ENCODE data around the gene OR51V1. TPM values are rescaled to one million over a fixed set of nuclear protein-coding genes. Genes with fewer than 3 reads are reported as not detected.
"Not testable (repeated sequence)": the region's sequence is repeated elsewhere in the genome, so short reads cannot be mapped to it uniquely, and the experiment has no call there.

Gene OR51V1, protein sequence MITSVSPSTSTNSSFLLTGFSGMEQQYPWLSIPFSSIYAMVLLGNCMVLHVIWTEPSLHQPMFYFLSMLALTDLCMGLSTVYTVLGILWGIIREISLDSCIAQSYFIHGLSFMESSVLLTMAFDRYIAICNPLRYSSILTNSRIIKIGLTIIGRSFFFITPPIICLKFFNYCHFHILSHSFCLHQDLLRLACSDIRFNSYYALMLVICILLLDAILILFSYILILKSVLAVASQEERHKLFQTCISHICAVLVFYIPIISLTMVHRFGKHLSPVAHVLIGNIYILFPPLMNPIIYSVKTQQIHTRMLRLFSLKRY
- total RNA-seq (2014; rRNA removed) (not detected in 2 replicates), Bru-seq, nascent RNA (not detected), BruChase-seq, experiment 1, labeled RNA remaining after a 6-hour chase (not detected), BruChase-seq, experiment 2, labeled RNA remaining after a 2-hour chase (not detected)
- long read RNA-seq = 0 reads

- POLR2A ChIA-PET (ENCODE audit: unreplicated experiment) = no interaction called here
- H4K20me1 ChIP-seq (ENCODE audit: low read length) = no peaks in the 10 kb centered on the region
- TF ChIP-seq EZH2phosphoT487 (IDR thresholded peaks at IDR 0.05; ENCODE audit: borderline replicate concordance, low read length) = no peak
- no peak for TF ChIP-seq EZH2 (IDR thresholded peaks at IDR 0.05; ENCODE audit: low read length, unreplicated experiment)
- TF ChIP-seq, protein P1, sequence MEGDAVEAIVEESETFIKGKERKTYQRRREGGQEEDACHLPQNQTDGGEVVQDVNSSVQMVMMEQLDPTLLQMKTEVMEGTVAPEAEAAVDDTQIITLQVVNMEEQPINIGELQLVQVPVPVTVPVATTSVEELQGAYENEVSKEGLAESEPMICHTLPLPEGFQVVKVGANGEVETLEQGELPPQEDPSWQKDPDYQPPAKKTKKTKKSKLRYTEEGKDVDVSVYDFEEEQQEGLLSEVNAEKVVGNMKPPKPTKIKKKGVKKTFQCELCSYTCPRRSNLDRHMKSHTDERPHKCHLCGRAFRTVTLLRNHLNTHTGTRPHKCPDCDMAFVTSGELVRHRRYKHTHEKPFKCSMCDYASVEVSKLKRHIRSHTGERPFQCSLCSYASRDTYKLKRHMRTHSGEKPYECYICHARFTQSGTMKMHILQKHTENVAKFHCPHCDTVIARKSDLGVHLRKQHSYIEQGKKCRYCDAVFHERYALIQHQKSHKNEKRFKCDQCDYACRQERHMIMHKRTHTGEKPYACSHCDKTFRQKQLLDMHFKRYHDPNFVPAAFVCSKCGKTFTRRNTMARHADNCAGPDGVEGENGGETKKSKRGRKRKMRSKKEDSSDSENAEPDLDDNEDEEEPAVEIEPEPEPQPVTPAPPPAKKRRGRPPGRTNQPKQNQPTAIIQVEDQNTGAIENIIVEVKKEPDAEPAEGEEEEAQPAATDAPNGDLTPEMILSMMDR (conservative IDR thresholded peaks at IDR 0.05; ENCODE audit: low read depth, low read length) = no peak
- intact Hi-C loops (cut with micrococcal nuclease) = loop anchor here (10.0 kb wide), 1 partner anchor 604 kb away; the partner anchor contains the start of gene OR52N2
- H3K4me1 ChIP-seq (ENCODE audit: insufficient read depth, low read length) = no peaks in the 10 kb centered on the region
- no peak within 1 kb of the TSS for H3K4me2 ChIP-seq (ENCODE audit: low read length)
- H3K79me2 ChIP-seq (ENCODE audit: low read length) = no peaks in the 10 kb centered on the region
- no TSS peak for BruUV-seq (replicated peaks)
- H3K9me2 ChIP-seq (replicated peaks; ENCODE audit: low read length) = no peaks in the 10 kb centered on the region
- H3K9ac ChIP-seq (ENCODE audit: low read length) = no peak within 1 kb of the TSS
- ATAC-seq (no peak), DNase-seq (no peak)
- H3K27me3 ChIP-seq (ENCODE audit: low read length) = no peaks in the 10 kb centered on the region
- H2AFZ ChIP-seq (ENCODE audit: low read length) = no peak within 1 kb of the TSS
- no peaks in the 10 kb centered on the region for H3F3A ChIP-seq (ENCODE audit: low read length, unreplicated experiment)
- H3K36me3 ChIP-seq (ENCODE audit: low read depth, low read length) = no peaks in the 10 kb centered on the region
- CTCF ChIA-PET = no interaction called here
- H3K9me3 ChIP-seq (ENCODE audit: low read length) = no peaks in the 10 kb centered on the region
- H3K4me3 ChIP-seq (ENCODE audit: low read length) = no peak within 1 kb of the TSS
- H3K27ac ChIP-seq (ENCODE audit: low read length) = no peak within 1 kb of the TSS
Measured at GRCh38 chr11:5200582-5200981, at the start of gene OR51V1. TSS of gene OR51V1 (minus strand) at chr11:5200682. CDS start at chr11:5200682, 0 bp downstream.

DNA sequence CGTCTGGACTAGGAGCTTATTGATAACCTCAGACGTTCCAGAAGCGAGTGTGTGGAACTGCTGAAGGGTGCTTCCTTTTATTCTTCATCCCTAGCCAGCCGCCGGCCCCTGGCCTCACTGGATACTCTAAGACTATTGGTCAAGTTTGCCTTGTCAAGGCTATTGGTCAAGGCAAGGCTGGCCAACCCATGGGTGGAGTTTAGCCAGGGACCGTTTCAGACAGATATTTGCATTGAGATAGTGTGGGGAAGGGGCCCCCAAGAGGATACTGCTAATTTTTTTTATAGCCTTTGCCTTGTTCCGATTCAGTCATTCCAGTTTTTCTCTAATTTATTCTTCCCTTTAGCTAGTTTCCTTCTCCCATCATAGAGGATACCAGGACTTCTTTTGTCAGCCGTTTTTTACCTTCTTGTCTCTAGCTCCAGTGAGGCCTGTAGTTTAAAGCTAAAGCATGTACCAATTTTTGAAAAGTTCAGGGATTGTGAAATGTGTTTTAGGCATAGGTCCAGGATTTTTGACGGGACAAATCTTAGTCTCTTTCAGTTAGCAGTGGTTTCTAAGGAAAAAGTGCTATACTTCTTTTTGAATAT is 49.4 kb upstream of the OR51V1 start, which contains the start of gene HBG1:
Gene HBG1 (minus strand): TSS at position 51 of the 590 bp plus-strand sequence. CDS start 53 bp downstream, outside the sequence.
- H3F3A ChIP-seq (ENCODE audit: low read length, unreplicated experiment); ATAC-seq; H3K4me1 ChIP-seq (ENCODE audit: insufficient read depth, low read length); H3K9me3 ChIP-seq (ENCODE audit: low read length); CTCF ChIA-PET; H3K9ac ChIP-seq (ENCODE audit: low read length); H4K20me1 ChIP-seq (ENCODE audit: low read length); H3K27ac ChIP-seq (ENCODE audit: low read length); H3K79me2 ChIP-seq (ENCODE audit: low read length); POLR2A ChIA-PET (ENCODE audit: unreplicated experiment); BruUV-seq (replicated peaks); H3K4me3 ChIP-seq (ENCODE audit: low read length); H3K4me2 ChIP-seq (ENCODE audit: low read length); H3K9me2 ChIP-seq (replicated peaks; ENCODE audit: low read length); H2AFZ ChIP-seq (ENCODE audit: low read length); intact Hi-C loops (cut with micrococcal nuclease); DNase-seq; H3K36me3 ChIP-seq (ENCODE audit: low read depth, low read length): not testable (repeated sequence)
- peaks cover 15% of the 10 kb centered on the region for H3K27me3 ChIP-seq (ENCODE audit: low read length)

DNA sequence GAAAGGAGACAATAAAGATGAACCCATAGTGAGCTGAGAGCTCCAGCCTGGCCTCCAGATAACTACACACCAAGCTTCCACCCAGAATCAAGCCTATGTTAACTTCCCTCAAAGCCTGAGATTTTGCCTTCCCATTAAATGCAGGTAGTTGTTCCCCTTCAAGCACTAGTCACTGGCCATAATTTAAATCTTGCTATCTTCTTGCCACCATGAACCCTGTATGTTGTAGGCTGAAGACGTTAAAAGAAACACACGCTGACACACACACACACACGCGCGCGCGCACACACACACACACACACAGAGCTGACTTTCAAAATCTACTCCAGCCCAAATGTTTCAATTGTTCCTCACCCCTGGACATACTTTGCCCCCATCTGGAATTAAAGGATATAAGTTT is 48.0 kb upstream of the OR51V1 start:
- DNase-seq; H3K9ac ChIP-seq (ENCODE audit: low read length); POLR2A ChIA-PET (ENCODE audit: unreplicated experiment); H2AFZ ChIP-seq (ENCODE audit: low read length); CTCF ChIA-PET; H3F3A ChIP-seq (ENCODE audit: low read length, unreplicated experiment); H3K4me1 ChIP-seq (ENCODE audit: insufficient read depth, low read length); H3K79me2 ChIP-seq (ENCODE audit: low read length); H3K4me2 ChIP-seq (ENCODE audit: low read length); intact Hi-C loops (cut with micrococcal nuclease); H3K9me3 ChIP-seq (ENCODE audit: low read length); H3K4me3 ChIP-seq (ENCODE audit: low read length); H3K9me2 ChIP-seq (replicated peaks; ENCODE audit: low read length); H3K27ac ChIP-seq (ENCODE audit: low read length); BruUV-seq (replicated peaks); ATAC-seq; H4K20me1 ChIP-seq (ENCODE audit: low read length); H3K36me3 ChIP-seq (ENCODE audit: low read depth, low read length): not testable (repeated sequence)
- H3K27me3 ChIP-seq (ENCODE audit: low read length) = peaks cover 21% of the 10 kb centered on the region

Measured in PC-3 (cell line).